NCI-H2196 treated with DMSO at 0.1 percent for 48 hours (cell line): ENCODE results near the gene NT5C3B.
A peak's percentile ranks its signal among the peaks of the same experiment; 100 is the strongest.
"Not testable (repeated sequence)": the region's sequence is repeated elsewhere in the genome, so short reads cannot be mapped to it uniquely, and the experiment has no call there.

Experiments used
- DNase-seq: peaks from one replicate; lab custom pipeline; 2025; ENCODE audit not compliant: unreplicated experiment; lab: John Stamatoyannopoulos, UW

Gene NT5C3B

DNA sequence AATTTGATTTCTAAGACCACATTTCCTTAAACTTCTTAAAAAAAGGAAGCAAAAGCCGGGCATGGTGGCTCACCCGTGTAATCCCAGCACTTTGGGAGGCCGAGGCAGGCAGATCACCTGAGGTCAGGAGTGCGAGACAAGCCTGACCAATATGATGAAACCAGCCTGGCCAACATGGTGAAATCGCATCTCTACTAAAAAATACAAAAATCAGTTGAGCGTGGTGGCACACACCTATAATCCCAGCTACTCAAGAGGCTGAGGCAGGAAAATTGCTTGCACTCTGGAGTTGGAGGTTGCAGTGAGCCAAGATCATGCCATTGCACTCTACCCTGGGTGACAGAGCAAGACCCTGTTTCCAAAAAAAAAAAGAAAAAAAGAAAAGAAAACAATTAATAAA is 4.7 kb upstream of the NT5C3B start:
- not testable (repeated sequence) for DNase-seq

GRCh38 chr17:41839448-41839847 is 3.4 kb upstream of the NT5C3B start:
- DNase-seq: not testable (repeated sequence)

DNA sequence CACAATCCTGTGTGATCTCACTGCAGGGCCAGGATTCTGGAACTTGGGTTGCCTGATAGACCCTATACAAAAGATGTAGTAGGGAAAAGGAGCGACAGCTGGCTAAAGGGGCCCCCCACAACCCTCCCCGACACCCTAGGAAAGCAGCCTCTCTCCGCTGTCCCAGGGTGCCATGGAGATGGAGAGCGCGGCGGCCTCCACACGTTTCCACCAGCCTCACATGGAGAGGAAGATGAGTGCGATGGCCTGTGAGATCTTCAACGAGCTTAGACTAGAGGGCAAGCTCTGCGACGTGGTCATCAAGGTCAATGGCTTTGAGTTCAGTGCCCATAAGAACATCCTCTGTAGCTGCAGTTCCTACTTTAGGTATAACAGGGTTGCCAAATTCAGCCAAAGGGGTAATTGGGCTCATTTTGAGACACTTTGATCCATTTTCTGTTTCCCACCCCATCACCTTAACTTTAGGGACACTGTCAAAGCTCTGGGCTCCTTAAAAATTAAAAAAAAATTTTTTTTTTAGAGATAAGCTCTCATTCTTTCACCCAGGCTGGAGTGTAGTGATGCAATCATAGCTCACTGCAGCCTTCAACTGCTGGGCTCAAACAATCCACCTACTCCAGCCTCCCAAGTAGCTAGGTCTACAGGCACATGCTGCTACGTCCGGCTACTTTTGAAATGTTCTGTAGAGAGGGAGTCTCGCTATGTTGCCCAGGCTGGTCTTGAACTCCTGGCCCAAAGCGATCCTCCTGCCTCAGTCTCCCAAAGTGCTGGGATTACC is 1.9 kb upstream of the NT5C3B start, which contains the start of gene KLHL10:
Gene KLHL10, plus strand, starts transcription at position 65 of the 778 bp plus-strand sequence. Its CDS starts 108 bp downstream, at position 173.
- no peak for DNase-seq

GRCh38 chr17:41836550-41837196 is 641 bp upstream of the NT5C3B start:
- DNase-seq: no peak

DNA sequence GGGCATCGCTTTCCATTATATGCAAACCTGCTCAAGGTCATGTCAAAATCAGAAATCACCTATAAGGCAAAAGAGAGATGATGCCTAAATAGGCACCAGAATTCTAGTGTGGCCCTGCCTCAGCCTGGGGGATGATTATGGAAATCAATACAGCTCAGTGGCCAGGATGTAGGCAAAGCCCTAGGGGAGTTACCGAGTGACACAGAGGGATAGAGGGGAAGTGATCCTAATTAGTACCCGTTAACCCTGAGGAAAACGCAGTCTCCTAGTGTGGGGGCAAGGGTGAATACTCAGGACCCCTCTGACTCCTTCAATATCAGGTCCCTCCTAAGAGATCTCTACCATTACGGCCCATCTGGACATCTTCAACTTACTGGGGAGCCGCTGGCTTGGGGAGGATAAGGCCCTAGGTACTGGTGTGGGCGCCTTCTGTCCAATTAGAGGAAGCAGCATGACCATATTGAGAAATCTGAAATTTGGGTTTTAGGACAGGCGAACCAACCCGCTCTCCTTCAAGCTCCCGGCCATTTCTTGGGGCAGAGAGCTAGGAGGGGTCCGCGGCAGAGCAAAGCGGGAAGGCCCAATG is 725 bp downstream of the NT5C3B start:
- no peak for DNase-seq

DNA sequence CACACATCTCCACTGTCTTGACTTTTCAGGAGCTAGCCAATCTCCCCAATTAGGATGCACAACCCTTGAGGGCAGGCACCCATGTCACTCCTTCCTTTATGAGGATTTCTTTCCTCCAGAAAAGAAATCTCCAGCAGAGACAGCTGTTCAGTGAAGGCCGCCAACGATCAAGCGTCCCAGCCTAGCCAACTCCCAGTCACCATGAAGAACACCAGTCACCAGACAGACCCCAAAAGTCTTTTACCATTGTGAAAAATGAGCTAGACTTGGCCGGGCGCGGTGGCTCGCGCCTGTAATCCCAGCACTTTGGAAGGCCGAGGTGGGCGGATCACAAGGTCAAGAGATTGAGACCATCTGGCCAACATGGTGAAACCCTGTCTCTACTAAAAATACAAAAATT is 6.1 kb downstream of the NT5C3B start:
- not testable (repeated sequence) for DNase-seq

DNA sequence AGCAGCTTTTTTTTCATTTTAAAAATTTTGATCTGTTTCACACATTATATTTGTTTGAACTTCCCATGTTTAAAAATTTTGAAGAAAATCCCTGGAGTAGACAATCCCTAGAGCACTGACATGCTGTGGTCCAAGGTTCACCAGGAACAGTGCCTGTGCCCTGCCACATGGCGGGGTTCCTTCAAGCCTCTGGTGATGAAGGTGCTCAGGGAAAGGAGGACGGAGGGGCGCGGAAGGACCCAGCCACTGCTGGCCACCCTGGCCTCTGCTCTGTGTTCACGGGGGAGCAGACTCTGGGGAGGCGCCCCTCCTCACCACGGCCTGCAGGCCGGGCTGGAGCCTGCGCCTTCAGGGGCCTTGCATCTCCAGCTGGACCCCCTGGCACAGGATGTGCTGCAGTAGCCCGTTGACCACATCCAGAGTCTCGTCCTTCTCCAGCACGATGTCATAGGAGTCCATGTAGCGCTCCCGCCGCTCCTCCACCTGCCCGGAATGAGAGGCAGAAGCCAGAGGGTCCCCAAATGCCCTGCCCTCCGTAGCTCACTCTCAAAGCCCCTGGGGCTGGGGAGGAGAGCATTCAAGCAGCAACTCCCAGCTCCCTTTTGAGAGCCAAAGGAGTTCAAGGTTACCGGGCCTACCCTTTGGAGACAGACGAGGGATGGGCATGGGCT is 10.7 kb downstream of the NT5C3B start:
- no peak for DNase-seq

GRCh38 chr17:41824086-41824485 is 11.9 kb downstream of the NT5C3B start:
- DNase-seq: no peak

DNA sequence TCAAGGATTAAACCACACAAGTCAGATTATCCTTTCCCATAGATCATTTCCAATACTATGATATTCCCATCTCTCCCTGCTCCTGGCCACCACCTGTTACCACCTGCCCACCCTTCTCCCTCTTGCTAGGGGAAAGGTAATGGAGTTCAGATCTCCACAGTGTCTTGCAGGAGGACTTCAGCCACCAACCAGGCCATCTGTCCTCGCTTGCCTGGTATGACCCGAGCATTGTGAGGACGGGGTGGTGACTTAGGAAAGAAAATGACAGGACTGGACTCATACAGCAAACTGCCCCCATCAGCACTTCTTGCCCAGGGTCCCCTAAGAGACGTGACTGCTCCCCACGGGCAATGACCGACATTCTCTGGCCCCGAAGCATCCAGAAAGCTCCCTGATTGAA is 12.5 kb downstream of the NT5C3B start:
- DNase-seq: no peak

DNA sequence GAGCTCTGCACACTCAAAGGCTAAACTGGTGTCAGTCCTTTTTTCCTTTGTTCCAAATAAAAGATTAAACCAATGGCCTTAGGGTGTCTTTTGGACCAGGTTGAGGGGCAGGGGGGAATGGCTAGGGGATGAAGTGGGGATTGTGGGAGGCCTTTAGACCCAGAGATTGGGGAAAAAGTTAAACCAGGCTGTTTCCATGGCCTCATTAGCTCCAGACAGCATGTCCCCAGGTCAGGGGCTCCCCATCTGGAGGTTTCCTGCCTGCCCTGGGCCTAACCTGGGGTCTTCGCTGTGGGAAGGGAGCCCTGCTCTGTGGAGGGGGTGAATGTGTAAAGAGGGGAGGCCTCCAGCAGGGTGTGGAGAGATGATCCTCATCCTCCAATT is 12.9 kb downstream of the NT5C3B start:
- no peak for DNase-seq

DNA sequence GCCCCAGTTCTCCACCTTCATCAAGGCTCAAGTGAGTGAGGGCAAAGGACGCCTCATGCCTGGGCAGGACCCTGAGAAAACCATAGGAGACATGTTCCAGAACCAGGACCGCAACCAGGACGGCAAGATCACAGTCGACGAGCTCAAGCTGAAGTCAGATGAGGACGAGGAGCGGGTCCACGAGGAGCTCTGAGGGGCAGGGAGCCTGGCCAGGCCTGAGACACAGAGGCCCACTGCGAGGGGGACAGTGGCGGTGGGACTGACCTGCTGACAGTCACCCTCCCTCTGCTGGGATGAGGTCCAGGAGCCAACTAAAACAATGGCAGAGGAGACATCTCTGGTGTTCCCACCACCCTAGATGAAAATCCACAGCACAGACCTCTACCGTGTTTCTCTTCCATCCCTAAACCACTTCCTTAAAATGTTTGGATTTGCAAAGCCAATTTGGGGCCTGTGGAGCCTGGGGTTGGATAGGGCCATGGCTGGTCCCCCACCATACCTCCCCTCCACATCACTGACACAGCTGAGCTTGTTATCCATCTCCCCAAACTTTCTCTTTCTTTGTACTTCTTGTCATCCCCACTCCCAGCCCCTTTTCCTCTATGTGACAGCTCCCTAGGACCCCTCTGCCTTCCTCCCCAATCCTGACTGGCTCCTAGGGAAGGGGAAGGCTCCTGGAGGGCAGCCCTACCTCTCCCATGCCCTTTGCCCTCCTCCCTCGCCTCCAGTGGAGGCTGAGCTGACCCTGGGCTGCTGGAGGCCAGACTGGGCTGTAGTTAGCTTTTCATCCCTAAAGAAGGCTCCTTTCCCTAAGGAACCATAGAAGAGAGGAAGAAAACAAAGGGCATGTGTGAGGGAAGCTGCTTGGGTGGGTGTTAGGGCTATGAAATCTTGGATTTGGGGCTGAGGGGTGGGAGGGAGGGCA is 13.6 kb downstream of the NT5C3B start:
- no peak for DNase-seq

DNA sequence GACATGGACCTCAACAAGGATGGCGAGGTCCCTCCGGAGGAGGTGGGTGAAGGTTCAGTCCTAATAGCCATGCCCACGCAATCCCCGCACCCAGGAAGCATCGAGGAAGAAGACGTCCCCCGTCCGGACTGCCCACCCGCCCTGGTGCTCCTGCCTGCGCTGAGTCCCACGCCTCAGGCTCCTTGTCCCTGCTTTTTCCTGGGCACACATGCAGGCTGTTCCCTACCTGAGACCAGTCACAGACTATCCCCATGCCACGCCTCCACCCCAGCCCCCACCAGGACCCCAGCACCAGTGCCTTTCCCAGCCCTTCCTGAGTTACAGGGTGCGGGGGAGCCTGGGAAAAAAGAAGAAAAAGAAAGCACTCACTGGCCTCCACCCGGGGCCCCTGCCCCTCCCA is 14.3 kb downstream of the NT5C3B start:
- no peak for DNase-seq

DNA sequence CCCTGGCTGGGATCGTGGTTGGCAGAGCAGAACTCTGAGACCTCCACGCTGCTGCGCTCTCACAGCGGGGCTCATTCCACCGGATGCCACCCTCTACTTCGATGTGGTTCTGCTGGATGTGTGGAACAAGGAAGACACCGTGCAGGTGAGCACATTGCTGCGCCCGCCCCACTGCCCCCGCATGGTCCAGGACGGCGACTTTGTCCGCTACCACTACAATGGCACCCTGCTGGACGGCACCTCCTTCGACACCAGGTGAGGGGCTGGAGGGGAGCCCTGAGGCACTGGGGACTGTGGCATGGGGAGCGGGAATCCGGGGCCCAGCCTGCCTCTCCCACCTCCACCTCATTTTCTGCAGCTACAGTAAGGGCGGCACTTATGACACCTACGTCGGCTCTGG is 18.0 kb downstream of the NT5C3B start:
- DNase-seq: no peak

- no peak for DNase-seq
Observed at GRCh38 chr17:41816637-41817320, 19.3 kb downstream of the NT5C3B start.

GRCh38 chr17:41814195-41814594 is 21.8 kb downstream of the NT5C3B start:
- DNase-seq: no peak

DNA sequence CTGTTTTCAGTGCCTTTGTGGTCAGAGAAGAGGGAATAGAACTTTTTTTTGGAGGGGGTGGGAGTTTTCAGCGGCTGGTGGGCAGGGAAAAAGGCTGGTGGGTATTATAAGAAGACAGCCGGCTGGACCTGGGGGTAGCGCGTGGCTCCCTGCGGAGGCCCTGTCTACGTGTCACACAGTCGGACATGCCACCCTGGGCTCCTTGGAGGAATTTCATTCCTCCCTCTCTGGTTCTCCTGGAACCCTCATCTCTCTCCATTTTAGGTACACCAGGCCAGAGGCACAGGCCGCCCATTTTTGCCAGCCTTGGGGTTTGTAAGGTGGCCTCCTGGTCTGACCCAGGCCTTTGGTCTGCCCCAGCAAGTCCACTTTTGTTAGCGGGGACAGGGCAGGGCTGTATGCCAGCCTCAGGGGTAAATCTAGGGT is 22.3 kb downstream of the NT5C3B start:
- no peak for DNase-seq

- DNase-seq: no peak
Observed at GRCh38 chr17:41813152-41813680, 22.8 kb downstream of the NT5C3B start.

DNA sequence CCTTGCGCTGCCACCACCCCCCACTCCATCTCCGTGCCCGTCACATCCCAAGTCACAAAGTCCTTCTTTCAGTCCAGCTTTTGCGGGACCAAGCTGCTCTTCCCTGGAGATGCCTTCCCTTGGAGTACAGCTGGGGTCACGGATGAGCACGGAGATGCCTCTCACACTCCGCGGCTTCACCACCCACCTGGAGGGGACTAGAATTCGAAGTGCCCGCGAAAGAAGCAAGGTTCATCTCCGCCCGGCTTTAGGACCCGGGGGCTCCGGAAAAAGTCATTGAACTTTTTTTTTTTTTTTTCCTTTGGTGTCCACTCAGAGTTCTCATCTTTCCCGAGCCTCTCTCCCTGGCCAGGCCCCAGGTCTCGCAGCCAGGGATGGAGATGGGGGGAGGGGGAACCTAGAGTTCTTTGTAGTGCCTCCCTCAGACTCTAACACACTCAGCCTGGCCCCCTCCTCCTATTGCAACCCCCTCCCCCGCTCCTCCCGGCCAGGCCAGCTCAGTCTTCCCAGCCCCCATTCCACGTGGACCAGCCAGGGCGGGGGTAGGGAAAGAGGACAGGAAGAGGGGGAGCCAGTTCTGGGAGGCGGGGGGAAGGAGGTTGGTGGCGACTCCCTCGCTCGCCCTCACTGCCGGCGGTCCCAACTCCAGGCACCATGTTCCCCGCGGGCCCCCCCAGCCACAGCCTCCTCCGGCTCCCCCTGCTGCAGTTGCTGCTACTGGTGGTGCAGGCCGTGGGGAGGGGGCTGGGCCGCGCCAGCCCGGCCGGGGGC is 23.5 kb downstream of the NT5C3B start, which contains the start of gene FKBP10:
Gene FKBP10, plus strand, starts transcription at position 624 of the 771 bp plus-strand sequence. Its CDS starts 31 bp downstream, at position 655.
- peak; percentile 11 for DNase-seq
